Measurements from ENCODE around the gene FNDC11.

FNDC11 gene

GRCh38 chr20:63582382-63583063, 28.6 kb downstream of the FNDC11 start:
- ATAC-seq (replicated peaks; ENCODE audit: extremely low read depth, poor library complexity, severe bottlenecking), result no peak
- Mint-ChIP-seq H3K4me3 (no peak overlapping the region), H3K36me3 (ENCODE audit: insufficient read depth) (no peaks in the 10 kb centered on the region), H3K9me3 (no peaks in the 10 kb centered on the region), H3K4me1 (no peaks in the 10 kb centered on the region), H3K27me3 (no peaks in the 10 kb centered on the region), H3K27ac (ENCODE audit: low read depth) (no peak overlapping the region)
- no peak for DNase-seq (ENCODE audit: low spot score in 2 of 2)

GRCh38 chr20:63585616-63586565, 31.9 kb downstream of the FNDC11 start:
- peaks cover 6% of the 10 kb centered on the region for H3K36me3 Mint-ChIP-seq (ENCODE audit: insufficient read depth)
- ATAC-seq (replicated peaks; ENCODE audit: extremely low read depth, poor library complexity, severe bottlenecking) (no peak), DNase-seq (ENCODE audit: low spot score in 2 of 2) (no peak)
- H3K4me1 Mint-ChIP-seq, result no peaks in the 10 kb centered on the region
- H3K27me3 Mint-ChIP-seq, result no peaks in the 10 kb centered on the region
- no peaks in the 10 kb centered on the region for H3K9me3 Mint-ChIP-seq
- H3K4me3 Mint-ChIP-seq, result no peak overlapping the region
- no peak overlapping the region for H3K27ac Mint-ChIP-seq (ENCODE audit: low read depth)

GRCh38 chr20:63586797-63587196, 32.8 kb downstream of the FNDC11 start:
- no peaks in the 10 kb centered on the region for H3K9me3 Mint-ChIP-seq
- no peak overlapping the region for H3K27ac Mint-ChIP-seq (ENCODE audit: low read depth)
- ATAC-seq (replicated peaks; ENCODE audit: extremely low read depth, poor library complexity, severe bottlenecking), result no peak
- no peak for DNase-seq (ENCODE audit: low spot score in 2 of 2)
- H3K4me1 Mint-ChIP-seq, result no peaks in the 10 kb centered on the region
- no peaks in the 10 kb centered on the region for H3K27me3 Mint-ChIP-seq
- no peak overlapping the region for H3K4me3 Mint-ChIP-seq
- H3K36me3 Mint-ChIP-seq (ENCODE audit: insufficient read depth), result peaks cover 13% of the 10 kb centered on the region

GRCh38 chr20:63587256-63587655, 33.3 kb downstream of the FNDC11 start:
- no peak for DNase-seq (ENCODE audit: low spot score in 2 of 2)
- no peak overlapping the region for H3K27ac Mint-ChIP-seq (ENCODE audit: low read depth)
- H3K4me3 Mint-ChIP-seq, result no peak overlapping the region
- H3K4me1 Mint-ChIP-seq, result no peaks in the 10 kb centered on the region
- H3K9me3 Mint-ChIP-seq, result no peaks in the 10 kb centered on the region
- H3K27me3 Mint-ChIP-seq, result no peaks in the 10 kb centered on the region
- ATAC-seq (replicated peaks; ENCODE audit: extremely low read depth, poor library complexity, severe bottlenecking), result no peak
- peaks cover 15% of the 10 kb centered on the region for H3K36me3 Mint-ChIP-seq (ENCODE audit: insufficient read depth)

GRCh38 chr20:63587776-63588591, 34.0 kb downstream of the FNDC11 start:
- Mint-ChIP-seq H3K36me3 (ENCODE audit: insufficient read depth) (peaks cover 15% of the 10 kb centered on the region), H3K4me1 (no peaks in the 10 kb centered on the region), H3K27ac (ENCODE audit: low read depth) (peak overlapping the region; percentile 61), H3K9me3 (no peaks in the 10 kb centered on the region), H3K4me3 (no peak overlapping the region), H3K27me3 (no peaks in the 10 kb centered on the region)
- no peak for ATAC-seq (replicated peaks; ENCODE audit: extremely low read depth, poor library complexity, severe bottlenecking)
- no peak for DNase-seq (ENCODE audit: low spot score in 2 of 2)

GRCh38 chr20:63588641-63589041, 34.7 kb downstream of the FNDC11 start:
- Mint-ChIP-seq H3K4me1 (no peaks in the 10 kb centered on the region), H3K36me3 (ENCODE audit: insufficient read depth) (peaks cover 15% of the 10 kb centered on the region), H3K4me3 (no peak overlapping the region), H3K9me3 (no peaks in the 10 kb centered on the region), H3K27ac (ENCODE audit: low read depth) (peak overlapping the region; percentile 61), H3K27me3 (no peaks in the 10 kb centered on the region)
- no peak for DNase-seq (ENCODE audit: low spot score in 2 of 2)
- no peak for ATAC-seq (replicated peaks; ENCODE audit: extremely low read depth, poor library complexity, severe bottlenecking)

GRCh38 chr20:63589261-63590217, 35.6 kb downstream of the FNDC11 start:
- Mint-ChIP-seq H3K9me3 (no peaks in the 10 kb centered on the region), H3K4me3 (no peak overlapping the region), H3K27me3 (no peaks in the 10 kb centered on the region), H3K36me3 (ENCODE audit: insufficient read depth) (peaks cover 17% of the 10 kb centered on the region), H3K4me1 (no peaks in the 10 kb centered on the region), H3K27ac (ENCODE audit: low read depth) (peak overlapping the region; percentile 51)
- ATAC-seq (replicated peaks; ENCODE audit: extremely low read depth, poor library complexity, severe bottlenecking), result no peak
- DNase-seq (ENCODE audit: low spot score in 2 of 2), result no peak

GRCh38 chr20:63590218-63591146, 36.5 kb downstream of the FNDC11 start:
- no peaks in the 10 kb centered on the region for H3K27me3 Mint-ChIP-seq
- no peaks in the 10 kb centered on the region for H3K9me3 Mint-ChIP-seq
- H3K36me3 Mint-ChIP-seq (ENCODE audit: insufficient read depth), result peaks cover 20% of the 10 kb centered on the region
- no peak overlapping the region for H3K4me3 Mint-ChIP-seq
- DNase-seq (ENCODE audit: low spot score in 2 of 2) (no peak), ATAC-seq (replicated peaks; ENCODE audit: extremely low read depth, poor library complexity, severe bottlenecking) (no peak)
- H3K27ac Mint-ChIP-seq (ENCODE audit: low read depth), result peak overlapping the region; percentile 51
- H3K4me1 Mint-ChIP-seq, result no peaks in the 10 kb centered on the region

- Mint-ChIP-seq H3K9me3 (no peaks in the 10 kb centered on the region), H3K4me1 (no peaks in the 10 kb centered on the region), H3K4me3 (no peak overlapping the region), H3K27me3 (no peaks in the 10 kb centered on the region), H3K27ac (ENCODE audit: low read depth) (no peak overlapping the region), H3K36me3 (ENCODE audit: insufficient read depth) (peaks cover 24% of the 10 kb centered on the region)
- DNase-seq (ENCODE audit: low spot score in 2 of 2), result no peak
- no peak for ATAC-seq (replicated peaks; ENCODE audit: extremely low read depth, poor library complexity, severe bottlenecking)
These were observed 37.2 kb downstream of the FNDC11 start for GRCh38 chr20:63591147-63591533.

GRCh38 chr20:63591786-63592355, 37.9 kb downstream of the FNDC11 start:
- Mint-ChIP-seq H3K27me3 (no peaks in the 10 kb centered on the region), H3K27ac (ENCODE audit: low read depth) (no peak overlapping the region), H3K9me3 (no peaks in the 10 kb centered on the region), H3K4me3 (no peak overlapping the region), H3K36me3 (ENCODE audit: insufficient read depth) (peaks cover 27% of the 10 kb centered on the region), H3K4me1 (no peaks in the 10 kb centered on the region)
- ATAC-seq (replicated peaks; ENCODE audit: extremely low read depth, poor library complexity, severe bottlenecking) (no peak), DNase-seq (ENCODE audit: low spot score in 2 of 2) (no peak)

GRCh38 chr20:63592661-63593060, 38.7 kb downstream of the FNDC11 start:
- Mint-ChIP-seq H3K27ac (ENCODE audit: low read depth) (no peak overlapping the region), H3K9me3 (no peaks in the 10 kb centered on the region), H3K27me3 (no peaks in the 10 kb centered on the region), H3K4me3 (no peak overlapping the region), H3K4me1 (no peaks in the 10 kb centered on the region), H3K36me3 (ENCODE audit: insufficient read depth) (peaks cover 28% of the 10 kb centered on the region)
- ATAC-seq (replicated peaks; ENCODE audit: extremely low read depth, poor library complexity, severe bottlenecking) (no peak), DNase-seq (ENCODE audit: low spot score in 2 of 2) (no peak)
